ENCODE measurements around the gene DDX41. TPM values are rescaled to one million over a fixed set of nuclear protein-coding genes. Genes with fewer than 3 reads are reported as not detected.

DDX41 gene
- total and polyA plus RNA-seq, 2 of the 13 experiments (the other 11 are each of a cell fraction or from before 2014, with no cell fraction given), result 62.8 to 105 TPM

GRCh38 chr5:177529247-177530203, 12.8 kb upstream of the DDX41 start (continued):
- no peak for TF ChIP-seq GTF2F1 (IDR thresholded peaks at IDR 0.05; ENCODE audit: low read length)

GRCh38 chr5:177528631-177529030, 11.9 kb upstream of the DDX41 start:
- H3K4me1 ChIP-seq (ENCODE audit: insufficient read depth, low read length), result no peaks in the 10 kb centered on the region
- H3K4me2 ChIP-seq (ENCODE audit: low read depth, low read length), result no peak overlapping the region
- no peak overlapping the region for H3K4me3 ChIP-seq (replicated peaks in 1 of 3; ENCODE audit: insufficient read depth in 1 of 3, low read depth in 2 of 3, low read length in 3 of 3)
- FAIRE-seq (no peak), DNase-seq (ENCODE audit: low spot score) (no peak), ATAC-seq (no peak)
- ChIA-PET CTCF (ENCODE audit: low intra/inter-chr PET ratio, low total read pairs) (no interaction called here), POLR2A (no interaction called here)
- in situ Hi-C loops (cut with HindIII; ENCODE audit: extremely low pct_ligation_motif_present, low pct_unique_long_range_greater_than_20kb), result no loop called here
- no peaks in the 10 kb centered on the region for H3K27me3 ChIP-seq (ENCODE audit: control insufficient read depth in 1 of 2, insufficient read depth in 2 of 2, low read length in 2 of 2)
- intact Hi-C loops (cut with micrococcal nuclease; ENCODE audit: unreplicated experiment), result no loop called here
- WGBS (ENCODE audit: low lambda C conversion rate), result 96% methylated on average over 10 of the region's 10 CpGs
- TF ChIP-seq ZC3H13 (CRISPR knock-in tag; IDR thresholded peaks at IDR 0.05), result no peak
- TF ChIP-seq ZNF570 (CRISPR knock-in tag; IDR thresholded peaks at IDR 0.05; ENCODE audit: borderline replicate concordance), result no peak
- no peak for TF ChIP-seq KAT7 (CRISPR knock-in tag; IDR thresholded peaks at IDR 0.05; ENCODE audit: borderline replicate concordance)
- no peak for TF ChIP-seq NCOA5 (CRISPR knock-in tag; IDR thresholded peaks at IDR 0.05)
- H3K9me3 ChIP-seq (ENCODE audit: low read length), result no peaks in the 10 kb centered on the region
- no peak overlapping the region for H3K9ac ChIP-seq (ENCODE audit: insufficient read depth, low read depth, low read length)
- BruUV-seq (replicated peaks), result no TSS peak
- H3K36me3 ChIP-seq (replicated peaks in 1 of 2; ENCODE audit: control insufficient read depth in 1 of 2, insufficient read depth in 2 of 2, low read length in 2 of 2), result peaks cover 43 to 92% of the 10 kb centered on the region in 2 experiments
- H3K27ac ChIP-seq (ENCODE audit: extremely low read length, insufficient read depth, low read length), result no peak overlapping the region
- H2AFZ ChIP-seq (ENCODE audit: low read length), result no peak overlapping the region
- H3K79me2 ChIP-seq (ENCODE audit: insufficient read depth, low read length), result no peaks in the 10 kb centered on the region
- H4K20me1 ChIP-seq (ENCODE audit: insufficient read depth, low read length), result no peaks in the 10 kb centered on the region

- Histone ChIP-seq H4K20me1 (ENCODE audit: insufficient read depth, low read length) (no peaks in the 10 kb centered on the region), H2AFZ (ENCODE audit: low read length) (no peak overlapping the region), H3K9ac (ENCODE audit: insufficient read depth, low read depth, low read length) (no peak overlapping the region), H3K36me3 (replicated peaks in 1 of 2; ENCODE audit: control insufficient read depth in 1 of 2, insufficient read depth in 2 of 2, low read length in 2 of 2) (peaks cover 40 to 90% of the 10 kb centered on the region in 2 experiments), H3K4me3 (replicated peaks in 1 of 3; ENCODE audit: insufficient read depth in 1 of 3, low read depth in 2 of 3, low read length in 3 of 3) (no peak overlapping the region), H3K9me3 (ENCODE audit: low read length) (no peaks in the 10 kb centered on the region), H3K4me2 (ENCODE audit: low read depth, low read length) (no peak overlapping the region), H3K27me3 (ENCODE audit: control insufficient read depth in 1 of 2, insufficient read depth in 2 of 2, low read length in 2 of 2) (no peaks in the 10 kb centered on the region), H3K79me2 (ENCODE audit: insufficient read depth, low read length) (no peaks in the 10 kb centered on the region), H3K27ac (ENCODE audit: extremely low read length, insufficient read depth, low read length) (no peak overlapping the region), H3K4me1 (ENCODE audit: insufficient read depth, low read length) (no peaks in the 10 kb centered on the region)
- ATAC-seq (no peak), DNase-seq (ENCODE audit: low spot score) (no peak), FAIRE-seq (no peak)
- ChIA-PET POLR2A (no interaction called here), CTCF (ENCODE audit: low intra/inter-chr PET ratio, low total read pairs) (no interaction called here)
- intact Hi-C loops (cut with micrococcal nuclease; ENCODE audit: unreplicated experiment), result no loop called here
- no TSS peak for BruUV-seq (replicated peaks)
- in situ Hi-C loops (cut with HindIII; ENCODE audit: extremely low pct_ligation_motif_present, low pct_unique_long_range_greater_than_20kb), result no loop called here
- 94% methylated on average over 8 of the region's 8 CpGs for WGBS (ENCODE audit: low lambda C conversion rate)
- TF ChIP-seq STAT5B (CRISPR knock-in tag; IDR thresholded peaks at IDR 0.05) (no peak), RAD51 (IDR thresholded peaks at IDR 0.05; ENCODE audit: borderline replicate concordance) (no peak), ZNF563 (CRISPR knock-in tag; IDR thresholded peaks at IDR 0.05) (no peak), PRDM4 (CRISPR knock-in tag; IDR thresholded peaks at IDR 0.05; ENCODE audit: borderline replicate concordance) (no peak), ZMAT3 (CRISPR knock-in tag; conservative IDR thresholded peaks at IDR 0.05) (no peak), WIZ (CRISPR knock-in tag; IDR thresholded peaks at IDR 0.05) (no peak), HNF1B (CRISPR knock-in tag; IDR thresholded peaks at IDR 0.05) (no peak)
These were observed 10.8 kb upstream of the DDX41 start for GRCh38 chr5:177527595-177527994.

Measured in HepG2 (cell line).